K562 (cell line): Measurements from ENCODE around the gene STK26. TPM values are rescaled to one million over a fixed set of nuclear protein-coding genes. Genes with fewer than 3 reads are reported as not detected.
A peak's percentile ranks its signal among the peaks of the same experiment; 100 is the strongest.

Experiments used
- C11orf30 ChIP-seq: fragments of 450-650 bp; IDR thresholded peaks from 2 replicates; pipeline ENCODE4 v1.6.1; 2016; ENCODE audit warnings: low read depth, mild to moderate bottlenecking
- CBFA2T3 ChIP-seq: fragments of 450-650 bp; IDR thresholded peaks from 2 replicates; pipeline ENCODE4 v1.6.1; 2017
- FOXM1 ChIP-seq, 2 experiments: fragments of 450-650 bp in 1 of 2; sonication (generic) in 1 of 2; formaldehyde crosslinking in 1 of 2; IDR thresholded peaks; 2 replicates each; pipeline versions ENCODE4 v1.6.1 to v1.9.0; 2017 to 2022; ENCODE audit warnings: low read depth in 2 of 2, mild to moderate bottlenecking in 2 of 2, missing genetic modification reagents in 1 of 2, moderate library complexity in 1 of 2
- HMG20A ChIP-seq: fragments of 450-650 bp; formaldehyde crosslinking; conservative IDR thresholded peaks from 2 replicates; pipeline ENCODE4 v1.4.0; 2020; ENCODE audit warnings: mild to moderate bottlenecking, mixed read lengths
- KAT8 ChIP-seq: fragments of 450-650 bp; IDR thresholded peaks from 2 replicates; pipeline ENCODE4 v1.6.1; 2016; ENCODE audit warnings: low read depth, mild to moderate bottlenecking
- LCOR ChIP-seq: sonication (generic); formaldehyde crosslinking; IDR thresholded peaks from 2 replicates; pipeline ENCODE4 v1.8.0; 2022; ENCODE audit warnings: mild to moderate bottlenecking, missing genetic modification reagents
- MAFG ChIP-seq: fragments of 450-650 bp; conservative IDR thresholded peaks from 2 replicates; pipeline ENCODE4 v1.6.1; 2016; ENCODE audit warnings: missing genetic modification characterization, missing compliant biosample characterization
- MLLT1 ChIP-seq, 2 experiments: fragments of 450-650 bp; IDR thresholded peaks; 2 replicates each; pipeline ENCODE4 v1.6.1; 2016
- TFAP4 ChIP-seq: sonication (generic); formaldehyde crosslinking; IDR thresholded peaks from 2 replicates; pipeline ENCODE4 v1.8.0; 2022; ENCODE audit warnings: missing genetic modification reagents, mild to moderate bottlenecking, moderate library complexity, borderline replicate concordance
- THRA ChIP-seq: fragments of 450-650 bp; IDR thresholded peaks from 2 replicates; pipeline ENCODE4 v1.6.1; 2017; ENCODE audit warnings: mild to moderate bottlenecking, moderate library complexity
- ZKSCAN1 ChIP-seq: fragments of 150-350 bp; IDR thresholded peaks from 2 replicates; pipeline ENCODE4 v1.6.1; 2016; ENCODE audit warnings: low read depth, low read length
- ZNF24 ChIP-seq: fragments of 450-650 bp; IDR thresholded peaks from 2 replicates; pipeline ENCODE4 v1.6.1; 2016
- ZNF282 ChIP-seq: sonication (generic); formaldehyde crosslinking; IDR thresholded peaks from 2 replicates; pipeline ENCODE4 v1.8.1; 2023; ENCODE audit warnings: missing genetic modification reagents
- polyA plus RNA-seq, 8 experiments: library from polyadenylated mRNA; depleted of rRNA in 4 of 8; stranded (reverse) in 5 of 8; unstranded in 3 of 8; fragments of >200 nt; fragmentation: Nextera tagmentation in 2 of 8; fragmentation: Illumina TruSeq in 1 of 8; extraction: Ambion mirVana in 2 of 8; extraction: Trizol in 1 of 8; gene quantifications; 2 replicates each; pipeline versions ENCODE4 v1.2.1 to v1.2.3, GENCODE V29; 2011 to 2014; ENCODE audit warnings: inconsistent platforms in 1 of 8, missing spikeins in 1 of 8
- total RNA-seq, 7 experiments: library from RNA; depleted of rRNA in 6 of 7; stranded (reverse); fragments of >200 nt in 6 of 7; fragmentation: Illumina TruSeq in 2 of 7; extraction: Trizol in 2 of 7; gene quantifications; 2 replicates each; pipeline versions ENCODE4 v1.2.1 to v1.2.3, GENCODE V29; 2011 to 2021; ENCODE audit warnings: low replicate concordance in 1 of 7
- TF ChIP-seq, protein P1 (sequence below): fragments of 150-350 bp; IDR thresholded peaks from 2 replicates; pipeline ENCODE4 v1.6.1; 2014; ENCODE audit warnings: low read depth, mild to moderate bottlenecking, low read length, borderline replicate concordance
- TF ChIP-seq, protein P2 (sequence below): fragments of 250-450 bp; sonication (Bioruptor Pico); IDR thresholded peaks from 2 replicates; pipeline ENCODE4 v1.5.0; 2022; ENCODE audit warnings: mild to moderate bottlenecking
- TF ChIP-seq, protein P3 (sequence below): fragments of 450-650 bp; IDR thresholded peaks from 2 replicates; pipeline ENCODE4 v1.6.1; 2016; ENCODE audit warnings: mild to moderate bottlenecking

Gene STK26
- total and polyA plus RNA-seq, 9 of the 15 experiments (the other 6 are each of a cell fraction or from before 2014, with no cell fraction given): 28.1 to 72.9 (median 50.1) TPM

- TF ChIP-seq, protein P1, sequence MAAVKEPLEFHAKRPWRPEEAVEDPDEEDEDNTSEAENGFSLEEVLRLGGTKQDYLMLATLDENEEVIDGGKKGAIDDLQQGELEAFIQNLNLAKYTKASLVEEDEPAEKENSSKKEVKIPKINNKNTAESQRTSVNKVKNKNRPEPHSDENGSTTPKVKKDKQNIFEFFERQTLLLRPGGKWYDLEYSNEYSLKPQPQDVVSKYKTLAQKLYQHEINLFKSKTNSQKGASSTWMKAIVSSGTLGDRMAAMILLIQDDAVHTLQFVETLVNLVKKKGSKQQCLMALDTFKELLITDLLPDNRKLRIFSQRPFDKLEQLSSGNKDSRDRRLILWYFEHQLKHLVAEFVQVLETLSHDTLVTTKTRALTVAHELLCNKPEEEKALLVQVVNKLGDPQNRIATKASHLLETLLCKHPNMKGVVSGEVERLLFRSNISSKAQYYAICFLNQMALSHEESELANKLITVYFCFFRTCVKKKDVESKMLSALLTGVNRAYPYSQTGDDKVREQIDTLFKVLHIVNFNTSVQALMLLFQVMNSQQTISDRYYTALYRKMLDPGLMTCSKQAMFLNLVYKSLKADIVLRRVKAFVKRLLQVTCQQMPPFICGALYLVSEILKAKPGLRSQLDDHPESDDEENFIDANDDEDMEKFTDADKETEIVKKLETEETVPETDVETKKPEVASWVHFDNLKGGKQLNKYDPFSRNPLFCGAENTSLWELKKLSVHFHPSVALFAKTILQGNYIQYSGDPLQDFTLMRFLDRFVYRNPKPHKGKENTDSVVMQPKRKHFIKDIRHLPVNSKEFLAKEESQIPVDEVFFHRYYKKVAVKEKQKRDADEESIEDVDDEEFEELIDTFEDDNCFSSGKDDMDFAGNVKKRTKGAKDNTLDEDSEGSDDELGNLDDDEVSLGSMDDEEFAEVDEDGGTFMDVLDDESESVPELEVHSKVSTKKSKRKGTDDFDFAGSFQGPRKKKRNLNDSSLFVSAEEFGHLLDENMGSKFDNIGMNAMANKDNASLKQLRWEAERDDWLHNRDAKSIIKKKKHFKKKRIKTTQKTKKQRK: no peak
- TF ChIP-seq HMG20A (CRISPR knock-in tag): no peak
- TF ChIP-seq ZKSCAN1: no peak
- no peak for TF ChIP-seq ZNF282 (CRISPR knock-in tag)
- TF ChIP-seq THRA: no peak
- no peak for TF ChIP-seq C11orf30
- TF ChIP-seq CBFA2T3: 0 out of 2 replicates have a peak, but pooled peaks have one; percentile 3
- TF ChIP-seq, protein P2, sequence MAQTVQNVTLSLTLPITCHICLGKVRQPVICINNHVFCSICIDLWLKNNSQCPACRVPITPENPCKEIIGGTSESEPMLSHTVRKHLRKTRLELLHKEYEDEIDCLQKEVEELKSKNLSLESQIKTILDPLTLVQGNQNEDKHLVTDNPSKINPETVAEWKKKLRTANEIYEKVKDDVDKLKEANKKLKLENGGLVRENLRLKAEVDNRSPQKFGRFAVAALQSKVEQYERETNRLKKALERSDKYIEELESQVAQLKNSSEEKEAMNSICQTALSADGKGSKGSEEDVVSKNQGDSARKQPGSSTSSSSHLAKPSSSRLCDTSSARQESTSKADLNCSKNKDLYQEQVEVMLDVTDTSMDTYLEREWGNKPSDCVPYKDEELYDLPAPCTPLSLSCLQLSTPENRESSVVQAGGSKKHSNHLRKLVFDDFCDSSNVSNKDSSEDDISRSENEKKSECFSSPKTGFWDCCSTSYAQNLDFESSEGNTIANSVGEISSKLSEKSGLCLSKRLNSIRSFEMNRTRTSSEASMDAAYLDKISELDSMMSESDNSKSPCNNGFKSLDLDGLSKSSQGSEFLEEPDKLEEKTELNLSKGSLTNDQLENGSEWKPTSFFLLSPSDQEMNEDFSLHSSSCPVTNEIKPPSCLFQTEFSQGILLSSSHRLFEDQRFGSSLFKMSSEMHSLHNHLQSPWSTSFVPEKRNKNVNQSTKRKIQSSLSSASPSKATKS (CRISPR knock-in tag): no peak
- no peak for TF ChIP-seq MAFG (tag)
- TF ChIP-seq LCOR: no peak
- TF ChIP-seq KAT8: no peak
- no peak for TF ChIP-seq ZNF24
- TF ChIP-seq TFAP4 (CRISPR knock-in tag): no peak
- TF ChIP-seq, protein P3, sequence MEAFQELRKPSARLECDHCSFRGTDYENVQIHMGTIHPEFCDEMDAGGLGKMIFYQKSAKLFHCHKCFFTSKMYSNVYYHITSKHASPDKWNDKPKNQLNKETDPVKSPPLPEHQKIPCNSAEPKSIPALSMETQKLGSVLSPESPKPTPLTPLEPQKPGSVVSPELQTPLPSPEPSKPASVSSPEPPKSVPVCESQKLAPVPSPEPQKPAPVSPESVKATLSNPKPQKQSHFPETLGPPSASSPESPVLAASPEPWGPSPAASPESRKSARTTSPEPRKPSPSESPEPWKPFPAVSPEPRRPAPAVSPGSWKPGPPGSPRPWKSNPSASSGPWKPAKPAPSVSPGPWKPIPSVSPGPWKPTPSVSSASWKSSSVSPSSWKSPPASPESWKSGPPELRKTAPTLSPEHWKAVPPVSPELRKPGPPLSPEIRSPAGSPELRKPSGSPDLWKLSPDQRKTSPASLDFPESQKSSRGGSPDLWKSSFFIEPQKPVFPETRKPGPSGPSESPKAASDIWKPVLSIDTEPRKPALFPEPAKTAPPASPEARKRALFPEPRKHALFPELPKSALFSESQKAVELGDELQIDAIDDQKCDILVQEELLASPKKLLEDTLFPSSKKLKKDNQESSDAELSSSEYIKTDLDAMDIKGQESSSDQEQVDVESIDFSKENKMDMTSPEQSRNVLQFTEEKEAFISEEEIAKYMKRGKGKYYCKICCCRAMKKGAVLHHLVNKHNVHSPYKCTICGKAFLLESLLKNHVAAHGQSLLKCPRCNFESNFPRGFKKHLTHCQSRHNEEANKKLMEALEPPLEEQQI: no peak
- no peak for TF ChIP-seq FOXM1 (IDR thresholded peaks at IDR 0.05; ENCODE audit: low read depth)
- no peak for TF ChIP-seq FOXM1 (CRISPR knock-in tag; IDR thresholded peaks at IDR 0.05; ENCODE audit: low read depth)
- no peak for TF ChIP-seq MLLT1 (IDR thresholded peaks at IDR 0.05)
Measured at GRCh38 chrX:132044953-132045352, 21.9 kb downstream of the STK26 start (continued).
